Stimulated activated CD8-positive, alpha-beta memory T cell treated with anti-CD3 and anti-CD28 coated beads, Interleukin-15, amount 100 ng/mL, for 4 hours (primary cell): ENCODE measurements around the gene PSMD10.

ENCODE experiments used
- DNase-seq, 2 donors: peaks; one replicate each; pipeline ENCODE4 v3.0.0-alpha.2; 2020; ENCODE audit warnings: low read depth in 2 of 2

The PSMD10 gene, protein sequence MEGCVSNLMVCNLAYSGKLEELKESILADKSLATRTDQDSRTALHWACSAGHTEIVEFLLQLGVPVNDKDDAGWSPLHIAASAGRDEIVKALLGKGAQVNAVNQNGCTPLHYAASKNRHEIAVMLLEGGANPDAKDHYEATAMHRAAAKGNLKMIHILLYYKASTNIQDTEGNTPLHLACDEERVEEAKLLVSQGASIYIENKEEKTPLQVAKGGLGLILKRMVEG

DNA sequence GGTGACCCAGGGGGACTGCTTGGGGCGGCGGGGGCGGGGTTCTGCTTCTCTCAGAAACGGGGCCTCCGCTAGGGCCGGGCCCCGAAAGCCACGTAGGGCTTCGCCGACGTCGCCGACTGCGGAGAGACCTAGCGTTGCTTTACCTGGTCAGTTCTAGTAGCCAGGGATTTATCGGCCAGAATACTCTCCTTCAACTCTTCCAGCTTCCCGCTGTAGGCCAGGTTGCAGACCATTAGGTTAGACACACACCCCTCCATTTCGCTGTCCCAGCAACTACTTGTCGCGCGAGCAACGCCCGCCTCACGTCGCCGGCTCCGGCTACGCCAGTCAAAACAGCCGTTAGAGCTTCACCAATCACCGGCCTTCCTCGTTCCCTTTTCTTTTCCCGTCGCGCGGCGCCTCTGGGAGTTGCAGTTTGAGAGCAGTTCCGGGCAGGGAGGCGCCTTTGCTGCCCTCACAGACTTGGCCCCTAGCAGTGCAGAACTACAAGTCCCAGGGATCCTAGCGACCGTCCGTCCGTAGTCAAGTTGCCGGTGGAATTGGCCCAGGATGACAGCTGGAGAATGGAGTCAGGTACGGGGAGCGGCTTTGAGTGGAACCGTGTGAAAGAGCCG lies at the start of gene PSMD10, which contains the start of gene ATG4A:
Gene PSMD10 (minus strand): TSS at position 279 of the 614 bp plus-strand sequence. CDS start 22 bp downstream, at position 257.
Gene ATG4A (plus strand): TSS at position 515 of the 614 bp plus-strand sequence. CDS start 49 bp downstream, at position 564.
- peak; percentile 74 to 79 for DNase-seq

DNA sequence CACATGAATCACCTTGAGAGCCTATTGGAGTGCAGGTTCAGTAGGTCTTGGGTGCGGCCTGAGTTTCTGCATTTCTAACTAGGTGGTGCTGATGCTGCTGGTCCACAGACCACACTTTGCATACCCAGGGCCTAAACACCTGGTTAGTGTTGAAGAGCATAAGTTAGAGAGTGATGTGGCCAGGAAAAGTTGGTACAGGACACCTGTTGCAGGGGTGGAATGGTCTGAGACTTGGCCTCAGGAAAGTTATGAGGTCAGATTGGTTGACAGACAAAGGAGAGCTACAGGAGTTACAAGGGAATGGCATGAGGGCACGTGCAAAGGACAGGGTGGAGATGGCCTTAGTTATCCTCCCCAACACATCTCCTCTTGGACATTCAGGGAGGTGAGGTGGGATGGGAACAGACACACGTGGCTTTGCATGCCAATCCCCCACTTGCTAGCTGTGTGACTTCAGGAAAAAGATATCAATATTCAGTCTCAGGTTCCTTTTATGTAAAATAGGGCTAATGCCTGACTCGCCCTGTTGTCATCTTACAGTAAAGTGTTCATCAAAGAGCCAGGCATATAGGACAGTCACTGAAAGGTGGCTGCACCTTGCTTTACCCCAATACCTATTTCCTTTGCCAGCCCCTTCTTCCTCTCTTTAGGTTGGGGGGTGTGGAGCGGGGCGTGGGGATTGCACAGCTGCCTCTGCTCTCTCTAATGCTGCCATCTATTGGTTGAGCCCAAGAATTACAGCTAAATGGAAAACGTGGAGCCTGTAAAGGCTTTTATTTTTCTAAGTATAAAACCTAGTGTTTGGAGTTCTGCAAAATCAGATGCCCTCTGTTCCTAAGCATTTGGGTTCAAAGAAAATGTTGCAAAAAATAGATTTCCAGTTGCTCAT lies 47.7 kb upstream of the PSMD10 start:
- DNase-seq = no peak

DNA sequence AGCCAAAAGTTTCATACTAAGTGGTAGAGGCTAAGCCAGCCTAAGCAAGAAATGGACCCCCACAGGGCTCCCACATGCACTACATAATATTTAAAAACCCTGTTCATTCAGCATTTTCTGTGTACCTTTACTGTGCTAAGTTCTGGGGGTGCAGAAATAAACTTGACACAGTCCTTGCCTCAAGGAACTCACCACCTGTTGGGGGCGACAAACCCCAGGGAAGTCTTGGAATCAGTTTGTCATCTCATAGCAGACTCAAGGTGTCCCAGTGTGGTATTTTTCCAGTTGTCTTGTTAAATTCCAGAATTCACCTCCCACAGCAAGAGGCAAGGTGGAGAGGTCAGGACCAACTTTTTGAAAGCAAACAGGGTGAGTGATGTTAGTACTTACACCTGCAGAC lies 43.4 kb upstream of the PSMD10 start:
- no peak for DNase-seq

DNA sequence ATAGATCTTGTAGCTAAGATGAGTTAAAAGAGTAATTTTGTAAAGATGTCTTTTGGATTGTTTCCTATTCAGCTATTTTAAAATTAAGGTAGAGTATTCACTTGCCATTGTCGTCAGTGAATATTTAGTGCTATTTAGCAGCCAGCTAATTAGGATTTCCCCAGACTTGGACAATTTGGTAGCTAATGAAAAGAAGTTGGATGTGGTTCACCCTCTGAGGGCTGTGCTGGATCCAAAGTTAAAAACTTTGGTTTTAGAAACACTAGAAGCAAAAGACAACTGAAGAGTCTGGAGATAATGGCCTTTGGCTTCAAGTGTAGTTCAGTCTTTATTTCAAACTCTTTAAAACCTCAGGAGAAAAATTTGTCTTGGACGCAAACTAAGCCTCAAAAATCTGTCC lies 41.5 kb upstream of the PSMD10 start:
- DNase-seq = no peak

DNA sequence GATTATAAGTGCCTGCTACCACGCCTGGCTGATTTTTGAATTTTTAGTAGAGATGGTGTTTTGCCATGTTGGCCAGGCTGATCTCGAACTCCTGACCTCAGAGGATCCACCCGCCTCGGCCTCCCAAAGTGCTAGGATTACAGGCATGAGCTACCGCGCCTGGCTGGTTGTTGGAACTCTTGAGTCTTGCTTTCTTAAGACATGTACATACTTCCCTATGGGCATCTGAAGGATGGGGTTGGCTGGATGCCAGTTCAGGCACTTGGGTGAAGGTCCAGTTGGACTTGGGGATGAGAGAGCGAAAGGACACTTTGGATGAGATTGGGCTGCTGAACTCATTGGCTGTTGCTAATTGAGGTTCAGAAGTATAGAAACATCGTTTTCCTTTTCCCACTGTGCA lies 40.7 kb upstream of the PSMD10 start:
- no peak for DNase-seq

DNA sequence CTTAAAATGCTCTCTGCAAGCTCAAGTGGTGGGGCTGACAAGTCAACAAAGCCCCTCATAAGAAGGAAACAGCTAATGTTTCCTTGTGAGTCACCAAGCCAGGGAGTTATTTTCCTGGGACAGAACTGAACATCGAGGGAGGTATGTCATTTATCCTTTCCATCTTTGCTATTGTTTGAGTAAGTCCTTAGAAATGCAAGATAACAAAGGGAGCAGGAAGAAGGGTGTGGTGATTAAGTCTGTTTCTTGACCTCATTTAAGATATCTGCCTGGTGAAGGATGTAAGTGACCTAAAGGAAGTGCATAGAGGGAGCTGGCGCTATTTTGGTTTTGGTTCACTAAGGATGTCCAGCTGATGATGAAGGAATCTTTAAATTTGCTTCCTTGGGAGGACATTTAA lies 40.1 kb upstream of the PSMD10 start:
- DNase-seq = no peak

DNA sequence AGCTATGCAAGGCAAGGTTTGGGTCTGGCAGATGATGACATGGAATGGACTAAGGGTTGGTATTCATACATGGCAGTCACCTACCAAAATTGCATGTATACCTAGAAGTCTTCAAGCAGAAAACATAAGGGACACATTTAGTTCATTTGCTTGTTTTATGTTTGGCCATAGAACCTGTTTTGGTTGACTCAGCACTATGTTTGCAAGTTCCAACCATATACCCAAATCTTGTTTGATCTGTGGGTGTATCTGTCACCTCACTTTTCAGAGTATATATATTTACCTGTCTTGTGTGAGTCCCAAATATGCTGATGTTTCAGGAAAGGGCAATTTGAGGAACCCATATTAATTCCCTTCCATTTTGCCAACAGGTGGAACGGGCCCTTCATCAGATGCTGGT lies 39.5 kb upstream of the PSMD10 start:
- no peak for DNase-seq

DNA sequence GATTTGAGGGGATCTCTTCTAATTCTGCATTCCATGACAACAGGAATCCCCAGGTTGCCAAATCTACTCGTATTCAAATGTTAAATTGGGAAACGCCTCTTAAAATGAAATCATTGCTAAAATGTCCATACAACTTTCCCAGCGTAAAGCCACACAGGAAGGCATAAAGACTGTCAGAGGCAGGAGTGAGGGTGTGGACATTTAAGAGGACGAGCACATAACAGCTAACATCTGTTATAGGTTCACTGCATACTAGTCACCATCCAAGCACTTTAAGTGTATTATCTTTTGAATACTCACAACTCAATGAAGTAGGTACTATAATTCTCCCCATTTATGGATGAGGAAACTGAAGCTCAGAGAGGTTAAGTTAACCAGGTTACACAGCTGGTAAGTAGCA lies 35.8 kb upstream of the PSMD10 start:
- no peak for DNase-seq

DNA sequence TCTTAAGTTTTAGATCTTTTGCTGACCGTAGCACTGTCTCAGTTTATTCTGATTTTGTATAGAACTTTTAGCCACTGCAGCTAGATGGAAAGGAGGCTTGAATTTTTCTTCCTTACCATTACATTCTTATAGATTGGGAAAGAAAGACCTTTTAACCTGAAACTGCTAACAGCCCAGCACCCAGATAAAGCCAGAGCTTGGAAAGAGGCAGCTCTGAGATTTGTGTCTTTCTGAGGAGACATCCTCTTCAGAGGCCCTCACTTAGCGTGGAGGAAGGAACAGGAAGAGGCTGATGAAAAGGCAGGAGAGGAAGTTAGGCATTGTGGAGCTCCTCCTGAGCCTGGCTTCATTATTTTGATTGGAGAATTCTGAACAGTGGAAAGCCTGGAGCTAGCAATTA lies 35.3 kb upstream of the PSMD10 start:
- no peak for DNase-seq

DNA sequence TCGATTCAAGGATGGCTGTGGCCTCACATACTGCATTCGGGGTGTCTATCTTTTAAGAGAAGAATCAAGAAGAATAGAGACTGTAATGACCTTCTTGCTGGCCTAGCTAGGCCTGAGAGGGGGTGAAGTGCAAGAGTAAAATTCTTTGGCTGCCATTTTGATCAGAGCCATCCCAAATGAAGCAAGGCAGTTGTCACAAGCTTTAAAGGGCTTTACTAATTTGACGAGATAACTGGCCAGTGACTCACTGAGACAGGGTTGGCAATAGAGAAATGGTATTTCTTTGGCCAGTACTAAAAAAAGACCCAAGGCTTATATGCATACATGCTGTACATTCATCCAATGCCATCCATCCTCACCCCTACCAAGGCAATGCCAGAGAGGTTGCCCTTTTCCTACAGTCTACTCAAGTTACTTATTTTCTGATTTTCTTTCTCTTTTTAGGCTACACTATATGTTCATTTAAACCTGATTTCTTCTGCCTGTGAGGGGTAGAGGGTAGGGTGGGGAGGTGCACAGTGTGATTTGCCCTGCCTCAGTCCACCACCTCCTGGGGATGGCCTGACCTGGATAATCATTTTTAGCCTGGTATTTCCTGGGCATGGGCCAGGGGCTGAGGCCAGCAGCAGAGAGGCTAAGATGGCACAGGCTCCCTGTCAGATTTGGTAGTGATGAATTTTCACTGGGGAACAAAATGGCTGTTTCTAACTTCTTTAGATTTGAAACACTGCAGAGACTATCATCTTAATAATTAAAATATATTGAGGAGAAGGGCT lies 32.4 kb upstream of the PSMD10 start:
- DNase-seq = no peak

DNA sequence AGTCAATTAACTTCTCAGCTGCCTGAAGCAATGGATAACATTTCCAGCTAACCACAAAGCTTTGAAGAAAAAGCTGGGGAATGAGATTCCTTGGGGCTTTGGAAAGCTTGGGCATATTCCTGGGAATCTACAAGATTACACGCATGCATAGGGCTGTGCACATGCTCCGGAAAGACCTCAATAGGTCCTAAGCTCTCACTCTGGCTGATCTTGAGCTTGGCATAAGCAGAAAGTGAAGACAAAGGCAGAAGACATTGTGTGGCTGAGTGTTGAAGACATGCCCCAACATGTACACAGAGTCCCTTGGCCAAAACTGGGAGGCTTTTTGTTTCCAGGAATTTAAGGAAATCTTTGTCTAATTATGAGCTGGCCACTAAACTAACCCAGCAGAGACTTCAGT lies 31.4 kb upstream of the PSMD10 start:
- no peak for DNase-seq

DNA sequence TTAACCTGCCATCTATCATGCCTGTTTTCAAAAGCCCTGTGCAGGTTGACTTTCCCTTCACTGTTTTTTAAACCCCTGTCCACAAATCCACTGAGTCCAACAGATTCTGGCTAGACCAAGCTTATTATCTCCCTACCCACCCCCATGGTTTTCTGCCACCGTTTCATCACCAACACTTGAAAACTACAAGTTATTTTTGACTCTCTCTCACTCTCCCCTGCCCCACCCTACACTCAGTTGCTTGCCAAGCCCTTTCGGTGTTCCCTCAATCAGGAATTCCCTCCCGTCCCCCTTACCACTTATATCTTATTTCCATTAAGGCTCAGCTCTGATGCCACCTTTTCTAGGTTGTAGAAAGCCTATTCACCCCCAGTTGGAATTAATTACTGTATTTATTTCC lies 29.9 kb upstream of the PSMD10 start:
- DNase-seq = no peak

DNA sequence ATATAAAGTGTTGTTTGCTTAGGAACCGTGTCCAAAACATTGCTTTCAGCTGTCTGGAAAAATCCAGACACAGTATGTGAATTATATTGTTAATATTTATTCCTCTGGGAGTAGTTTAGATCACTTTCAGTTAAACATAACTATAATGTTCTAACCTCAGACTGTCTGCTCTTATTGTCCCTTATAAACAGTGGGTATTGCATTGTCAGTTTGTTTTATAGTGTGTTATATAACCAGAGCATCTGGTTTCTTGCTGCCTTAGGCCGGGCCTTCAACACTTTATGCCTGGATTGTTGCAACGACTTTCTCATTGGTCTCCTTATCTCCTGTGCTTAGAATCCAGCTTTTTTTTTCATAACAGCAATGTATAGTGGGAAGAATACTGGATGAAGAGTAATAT lies 26.6 kb upstream of the PSMD10 start:
- DNase-seq = no peak

DNA sequence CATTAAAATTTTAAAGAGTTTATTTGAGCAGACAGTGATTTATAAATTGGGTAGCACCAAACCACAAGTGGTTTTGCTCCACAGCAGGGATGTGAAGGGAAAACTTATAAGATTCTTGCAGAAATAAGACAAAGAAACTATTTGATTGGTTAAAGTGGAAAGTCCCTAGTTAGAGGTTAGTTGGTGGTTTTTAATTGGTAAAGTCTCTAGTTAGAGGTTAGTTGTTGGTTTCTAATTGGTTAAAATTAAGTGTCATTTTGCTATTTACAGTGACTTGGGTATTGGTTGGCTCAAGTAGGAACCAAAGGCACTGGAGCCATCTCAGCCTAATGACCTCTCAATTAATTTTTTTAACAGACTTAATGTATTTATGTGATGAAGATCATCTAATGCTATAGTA lies 23.2 kb upstream of the PSMD10 start:
- DNase-seq = no peak

DNA sequence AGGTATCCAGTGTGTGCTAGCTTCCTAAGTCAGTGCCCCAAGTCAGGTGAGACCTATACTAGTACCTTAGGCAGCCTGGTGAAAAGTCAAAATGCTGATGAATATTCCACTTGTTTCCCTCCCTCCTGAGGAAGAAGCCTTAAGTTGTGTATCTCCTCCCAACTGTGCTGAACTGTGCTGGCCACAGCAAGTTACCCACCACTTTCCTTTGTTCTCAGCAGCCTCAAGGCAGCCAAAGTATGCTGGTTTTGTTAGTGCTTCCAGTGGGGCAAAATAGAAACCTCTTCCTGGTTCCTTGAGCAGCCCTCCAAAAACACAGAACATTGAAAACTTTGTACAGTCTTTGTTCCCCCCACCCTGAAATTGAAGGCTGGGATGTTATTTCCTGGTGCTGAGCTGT lies 14.1 kb upstream of the PSMD10 start:
- DNase-seq = no peak

DNA sequence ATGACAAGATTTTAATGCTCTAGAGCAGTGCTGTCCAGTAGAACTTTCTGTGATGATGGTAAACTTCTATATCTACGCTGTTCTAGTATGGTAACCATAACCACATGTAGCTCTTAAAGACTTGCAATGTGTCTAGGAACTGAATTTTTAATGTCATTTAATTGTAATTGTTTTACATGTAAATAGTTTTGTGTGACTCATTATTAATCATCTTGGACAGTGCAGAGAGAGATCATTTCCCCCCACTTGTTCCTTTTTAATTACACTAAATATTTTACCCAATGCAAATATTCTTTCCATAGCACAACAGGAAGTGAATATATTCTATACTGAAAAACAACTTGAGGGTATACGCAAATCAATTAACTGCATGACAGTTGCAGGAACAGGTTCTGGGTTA lies 6.0 kb upstream of the PSMD10 start:
- DNase-seq = no peak

DNA sequence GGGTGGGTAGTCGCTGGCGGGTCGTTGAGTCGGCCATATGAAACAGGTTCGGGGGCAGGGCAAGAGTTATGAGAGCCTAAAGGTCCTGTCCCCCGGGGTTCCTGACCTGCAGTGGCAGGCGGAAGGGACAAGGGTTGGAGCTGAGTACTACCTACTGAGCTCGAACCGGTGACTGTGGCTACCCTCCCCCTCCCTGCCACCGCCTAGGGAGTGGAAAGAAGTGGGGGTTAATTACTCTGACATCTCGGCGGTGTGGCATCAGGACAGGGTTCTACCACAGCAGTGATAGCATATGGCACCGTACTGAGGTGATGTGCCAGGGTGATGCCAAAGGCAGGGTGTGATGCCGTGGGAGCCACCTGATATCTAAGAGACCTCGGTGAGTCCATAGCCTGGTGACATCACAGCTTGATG lies 543 bp upstream of the PSMD10 start:
- peak in 1 of 2 donors; percentile 4 for DNase-seq

DNA sequence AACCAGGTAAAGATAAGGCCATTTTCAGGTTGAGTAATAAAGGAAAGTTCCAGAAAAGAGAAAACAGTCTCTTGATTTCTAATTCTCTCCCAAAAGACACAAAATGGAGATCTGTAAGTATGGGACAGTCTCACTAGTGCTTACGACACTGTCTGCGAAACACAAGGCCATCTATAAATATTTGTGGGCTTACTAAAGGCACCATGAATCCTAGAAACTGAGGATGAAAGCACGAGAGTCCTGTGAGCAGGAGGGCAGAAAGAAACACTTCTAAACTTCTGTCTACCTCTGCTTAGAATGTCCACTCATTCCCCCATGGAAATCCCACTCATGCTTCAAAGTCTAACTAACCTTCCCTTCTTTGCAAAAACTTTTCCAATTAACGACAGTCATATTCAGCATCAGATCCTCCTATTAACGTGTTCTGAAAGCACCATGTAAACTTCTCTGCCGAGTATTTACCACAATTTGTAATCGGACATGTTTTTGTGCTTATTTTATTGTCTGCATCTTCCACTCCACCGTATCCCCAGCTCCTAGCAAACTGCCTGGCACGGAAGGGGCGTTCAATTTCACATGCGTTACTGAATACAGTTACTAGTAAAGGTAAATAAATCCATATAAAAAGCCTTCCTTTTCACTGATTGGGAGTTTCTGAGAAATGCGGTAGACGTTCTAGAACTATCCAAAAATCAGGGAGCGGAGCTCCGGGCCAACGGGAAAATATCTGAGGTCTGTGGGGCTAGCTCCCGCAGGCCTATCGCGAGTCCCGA lies 665 bp downstream of the PSMD10 start:
- DNase-seq = no peak

DNA sequence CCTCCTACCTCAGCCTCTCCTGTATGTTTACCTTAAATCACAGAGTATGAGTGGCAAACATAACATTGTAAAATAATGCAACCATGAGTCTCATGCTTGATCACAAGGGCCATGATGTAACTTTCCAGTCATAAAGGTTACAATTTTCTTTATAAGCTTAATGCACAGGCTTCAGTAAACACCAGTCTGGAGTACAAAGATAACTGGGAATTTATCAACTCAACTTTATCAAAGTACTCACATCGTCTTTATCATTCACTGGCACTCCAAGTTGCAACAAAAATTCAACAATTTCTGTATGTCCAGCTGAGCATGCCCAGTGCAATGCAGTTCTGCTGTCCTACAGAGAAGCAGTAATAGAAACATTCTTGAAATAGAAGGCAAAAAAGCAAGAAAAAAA lies 2.8 kb downstream of the PSMD10 start:
- no peak for DNase-seq

DNA sequence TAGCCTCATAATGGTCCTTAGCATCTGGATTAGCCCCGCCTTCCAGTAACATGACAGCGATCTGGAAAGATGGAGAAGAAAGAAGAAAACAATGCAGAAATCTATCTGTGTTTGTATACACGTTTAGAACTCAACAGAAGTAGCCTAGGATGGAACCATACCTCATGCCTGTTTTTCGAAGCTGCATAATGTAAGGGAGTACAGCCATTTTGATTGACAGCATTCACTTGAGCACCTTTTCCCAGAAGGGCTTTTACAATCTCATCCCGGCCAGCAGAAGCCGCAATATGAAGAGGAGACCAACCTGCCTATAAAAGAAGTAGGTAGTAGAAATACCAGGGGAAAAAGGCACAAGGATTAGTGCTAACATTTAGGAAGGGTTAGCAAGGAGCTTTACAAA lies 3.5 kb downstream of the PSMD10 start:
- DNase-seq = no peak

DNA sequence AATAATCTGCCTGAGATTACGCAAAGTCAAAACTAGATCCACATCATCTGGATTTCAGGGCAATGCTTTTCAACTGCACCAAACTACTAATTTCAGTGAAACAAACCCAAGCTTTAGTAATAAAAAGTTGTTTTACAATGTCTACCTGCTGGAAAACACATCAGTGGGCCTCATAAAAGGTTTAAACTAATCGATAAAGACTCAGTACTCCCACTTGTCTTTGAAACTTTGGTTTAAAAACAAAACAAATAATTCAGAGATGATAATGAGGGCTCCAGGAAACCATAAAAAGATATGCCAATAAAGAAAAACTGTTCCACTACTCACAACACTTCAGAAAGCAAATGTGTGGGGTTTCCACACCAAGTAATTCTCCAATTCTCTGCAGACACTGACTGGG lies 10.2 kb downstream of the PSMD10 start:
- no peak for DNase-seq
